C1 segment of cervical spinal cord (tissue), 14 donors: Measurements from ENCODE around the gene PGBD5.

ENCODE experiments used
- DNase-seq, 14 donors: peaks; one replicate each; lab custom pipeline; 2025; lab: John Stamatoyannopoulos, UW

PGBD5 gene

DNA sequence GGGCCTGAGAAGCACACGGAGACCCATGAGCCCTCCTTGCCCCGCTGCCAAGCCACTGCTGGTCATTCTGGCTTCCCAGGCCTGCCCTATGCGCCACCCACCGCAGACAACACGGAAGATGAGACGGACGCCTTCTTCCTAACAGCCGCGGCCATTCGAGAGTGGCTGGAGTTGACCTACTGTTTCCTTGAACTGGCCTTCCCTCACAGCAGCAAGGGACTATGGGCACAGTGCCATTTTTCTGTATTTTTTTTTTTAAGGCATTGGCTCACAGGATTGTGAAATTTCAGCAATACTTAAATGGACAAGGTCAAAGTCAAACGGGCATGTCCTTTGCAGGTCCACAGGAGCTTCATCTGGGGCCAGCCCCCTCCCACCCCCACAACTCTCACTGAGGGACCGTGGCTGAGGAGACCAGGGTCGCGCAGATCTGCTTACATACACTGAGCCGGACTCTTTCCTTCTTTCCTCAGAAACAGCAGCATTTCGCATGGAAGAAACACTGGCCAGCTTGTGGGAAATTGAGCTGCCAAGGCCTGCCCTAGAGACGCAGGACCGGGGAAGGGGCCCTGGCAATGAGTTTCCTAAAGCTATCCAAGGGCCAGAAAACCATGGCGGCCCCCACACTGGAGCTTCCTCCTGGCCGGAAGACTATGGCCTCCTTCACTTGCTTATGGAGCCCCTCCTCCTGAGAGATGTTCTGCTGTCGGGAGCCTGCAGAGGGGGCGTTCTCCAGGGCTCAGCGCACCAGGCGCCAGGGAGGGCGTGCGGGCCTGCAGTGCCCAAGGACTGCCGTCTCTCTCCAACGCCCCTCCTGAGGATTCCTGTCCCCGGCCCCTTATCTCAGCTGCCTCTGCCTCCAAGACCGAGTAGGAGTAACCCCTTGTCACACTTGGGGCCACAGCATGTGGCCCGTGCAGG lies 98.9 kb downstream of the PGBD5 start:
- DNase-seq, result no peak

GRCh38 chr1:230323686-230324085 lies 102.4 kb downstream of the PGBD5 start:
- no peak for DNase-seq

GRCh38 chr1:230322967-230323547 lies 103.1 kb downstream of the PGBD5 start:
- DNase-seq, result no peak

DNA sequence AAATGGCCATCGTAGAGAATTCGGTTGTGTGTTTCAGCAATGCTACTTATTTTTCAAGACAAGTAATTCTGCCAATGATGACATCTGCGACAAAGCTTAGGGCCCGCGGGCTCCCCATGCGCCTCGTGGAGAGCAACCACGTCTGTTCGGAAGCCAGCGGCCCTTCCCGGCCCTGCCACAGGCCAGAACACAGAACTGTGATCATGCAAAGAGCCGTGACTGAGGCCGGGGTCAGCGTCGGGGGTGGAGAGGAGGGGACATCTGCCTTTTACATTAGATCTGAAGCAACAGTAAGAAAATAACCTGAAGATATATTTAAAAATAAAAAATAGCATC lies 103.7 kb downstream of the PGBD5 start:
- no peak for DNase-seq

DNA sequence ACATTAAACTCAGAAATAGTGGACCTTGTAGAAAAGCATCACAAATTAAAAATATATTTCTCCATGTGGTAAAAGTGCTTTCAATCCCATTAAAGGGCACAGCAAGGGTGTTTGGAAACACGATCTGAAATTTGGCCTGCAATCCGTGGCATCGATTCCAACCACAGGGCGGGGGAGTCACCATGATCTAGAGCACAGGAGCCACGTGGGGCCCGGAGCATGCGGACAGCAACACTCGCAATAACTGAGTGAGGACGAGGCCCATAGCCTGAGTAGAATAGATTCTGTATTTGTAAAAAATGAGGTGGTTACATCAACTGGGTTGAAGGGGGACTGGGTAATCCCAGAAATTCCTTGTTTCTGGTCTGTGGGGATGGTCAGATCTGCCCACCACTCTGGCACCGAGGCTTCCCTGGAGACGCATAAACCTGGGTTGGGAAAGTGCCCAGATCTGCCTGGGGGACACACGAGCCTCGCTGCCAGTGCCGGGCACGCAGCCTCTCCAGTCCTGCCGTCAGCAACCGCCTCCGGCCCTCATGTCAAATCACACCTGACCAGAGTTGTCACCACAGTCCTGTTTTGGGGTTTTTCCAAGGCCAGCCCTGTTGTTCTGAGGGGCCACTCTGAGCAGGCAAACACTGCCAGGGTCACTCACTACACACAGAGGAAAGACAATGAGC lies 104.3 kb downstream of the PGBD5 start:
- peak in 1 of 14 donors; percentile 74 for DNase-seq

DNA sequence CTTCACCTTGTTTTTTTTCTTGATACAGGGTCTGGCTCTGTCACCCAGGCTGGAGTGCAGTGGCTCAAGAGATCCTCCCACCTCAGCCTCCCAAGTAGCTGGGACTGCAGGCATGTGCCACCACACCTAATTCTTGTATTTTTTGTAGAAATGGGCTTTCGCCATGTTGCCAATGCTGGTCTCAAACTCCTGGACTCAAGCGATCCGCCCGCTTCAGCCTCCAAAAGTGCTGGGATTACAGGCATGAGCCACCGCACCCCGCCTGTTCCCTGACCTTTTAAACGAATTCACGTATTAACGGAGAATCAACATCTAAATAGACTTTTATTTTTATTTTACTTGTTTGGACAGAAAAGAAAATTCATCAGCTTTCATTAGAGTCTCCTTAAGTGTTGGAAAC lies 104.8 kb downstream of the PGBD5 start:
- no peak for DNase-seq

DNA sequence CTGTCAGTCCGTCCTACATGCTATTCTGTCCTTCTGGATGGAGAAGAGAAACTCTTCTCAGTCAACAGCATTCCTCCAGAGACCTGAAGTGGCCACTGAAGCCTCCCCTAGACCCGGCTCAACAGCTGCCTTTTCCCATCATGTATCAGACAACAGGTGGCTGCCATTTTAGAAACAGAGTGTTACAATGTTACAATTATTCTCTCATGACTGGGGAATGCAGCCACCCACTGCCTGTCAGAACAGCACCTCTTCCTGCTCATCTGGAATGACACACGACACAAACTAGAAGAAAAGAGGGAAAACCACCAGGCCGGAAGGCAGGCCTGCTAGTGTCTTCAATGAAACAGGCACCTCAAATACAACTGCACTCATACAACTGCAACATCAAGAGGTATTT lies 105.3 kb downstream of the PGBD5 start:
- no peak for DNase-seq

DNA sequence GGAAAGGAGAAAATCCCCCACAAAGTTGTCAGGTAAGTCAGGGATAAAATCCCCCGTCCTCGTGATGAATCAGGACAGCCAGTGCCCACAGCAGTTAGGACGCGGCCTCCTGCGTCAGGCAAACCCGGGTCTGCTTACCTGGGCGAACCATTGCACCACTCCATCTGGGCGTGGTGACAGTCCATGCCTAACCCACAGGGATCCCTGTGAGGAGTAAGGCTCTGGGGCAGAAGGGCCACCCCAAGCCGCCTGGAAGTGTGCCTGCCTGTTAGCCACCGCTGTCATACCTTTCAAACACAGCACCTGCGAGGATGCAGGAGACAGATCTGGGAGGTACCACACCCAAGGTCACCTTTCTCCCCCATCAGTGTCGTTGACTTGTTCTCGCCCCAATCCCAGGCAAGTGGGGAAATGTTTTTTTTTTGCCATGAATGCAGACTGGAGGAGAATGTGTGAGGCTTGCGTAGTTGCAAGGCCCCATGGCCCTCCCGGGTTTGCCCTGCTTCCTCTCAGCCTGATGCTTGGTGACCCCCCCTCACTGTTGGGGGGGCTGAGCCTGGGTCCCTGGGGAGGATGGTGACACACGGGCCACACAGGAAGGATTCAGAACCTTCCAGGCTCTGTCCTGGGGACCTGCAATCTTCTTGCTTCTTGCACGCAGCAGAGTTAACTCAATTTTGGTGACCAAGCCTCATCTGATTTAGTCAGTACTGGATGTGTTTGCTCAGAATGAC lies 107.0 kb downstream of the PGBD5 start:
- no peak for DNase-seq

DNA sequence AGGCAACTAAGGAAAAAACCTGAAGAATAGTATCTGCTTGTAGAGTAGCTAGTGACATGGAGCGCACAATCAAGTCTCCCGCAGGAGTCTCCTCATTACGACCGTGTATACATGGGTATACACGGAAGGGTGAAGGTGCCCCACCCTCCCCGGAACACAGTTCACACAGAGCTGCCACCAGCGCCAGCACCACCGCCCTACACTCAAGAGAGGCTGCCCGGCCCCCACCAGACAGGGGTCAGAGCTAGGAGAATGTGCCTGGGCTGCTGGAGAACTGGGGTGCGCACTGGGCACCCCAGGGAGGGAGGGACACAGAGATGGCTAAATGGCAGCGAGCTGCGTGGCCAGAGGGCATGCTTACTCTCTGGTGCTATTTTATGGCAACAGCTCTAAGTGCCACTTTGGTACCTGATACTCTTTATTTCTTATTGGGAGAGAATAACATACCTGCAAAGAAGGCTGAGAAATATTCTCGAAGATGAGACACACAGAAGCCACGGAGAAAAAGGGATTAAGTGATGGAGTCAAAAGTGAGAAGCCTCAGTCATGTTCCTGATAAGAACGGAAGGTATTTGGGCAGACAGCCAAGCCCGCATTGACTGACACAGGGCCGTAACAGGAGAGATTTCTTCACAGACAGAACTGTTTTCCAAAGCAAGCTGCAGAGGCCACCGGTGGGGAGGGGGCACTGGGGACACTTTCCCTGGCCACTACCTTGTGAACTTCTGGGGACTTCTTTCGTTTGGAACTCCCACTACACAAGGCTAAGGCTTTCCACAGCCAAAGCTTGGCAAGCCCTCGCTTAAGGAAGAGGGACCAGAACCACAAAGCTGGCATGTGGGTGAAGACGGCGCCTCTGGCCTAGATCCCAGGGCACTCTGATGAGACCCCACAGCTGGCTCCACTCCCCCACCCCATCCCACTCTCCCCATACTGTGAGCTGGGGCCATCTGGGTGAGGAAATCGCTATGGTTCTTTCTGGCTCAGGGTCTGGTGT lies 108.0 kb downstream of the PGBD5 start:
- DNase-seq, result no peak

GRCh38 chr1:230316864-230317745 lies 109.0 kb downstream of the PGBD5 start:
- DNase-seq, result no peak

GRCh38 chr1:230315099-230315498 lies 111.0 kb downstream of the PGBD5 start:
- no peak for DNase-seq

GRCh38 chr1:230314142-230314470 lies 112.0 kb downstream of the PGBD5 start:
- DNase-seq, result no peak

- no peak for DNase-seq
These were observed 112.5 kb downstream of the PGBD5 start for GRCh38 chr1:230313453-230314141.

DNA sequence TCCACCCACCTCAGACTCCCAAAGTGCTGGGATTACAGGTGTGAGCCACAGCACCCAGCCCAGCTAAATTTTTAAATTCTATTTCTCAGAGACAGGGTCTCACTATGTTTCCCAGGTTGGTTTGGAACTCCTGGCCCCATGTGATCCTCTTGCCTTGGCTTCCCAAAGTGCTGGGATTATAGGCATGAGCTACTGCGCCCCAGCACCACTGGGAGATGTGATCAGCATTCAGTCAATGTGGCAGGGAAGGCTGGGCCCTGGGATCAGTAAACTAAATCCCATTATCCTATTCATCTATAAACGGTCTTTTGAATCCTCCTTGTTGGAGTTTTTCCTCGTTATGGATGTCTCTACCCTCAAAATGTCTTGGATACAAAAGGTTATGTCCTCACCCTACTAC lies 113.5 kb downstream of the PGBD5 start:
- DNase-seq, result no peak

- DNase-seq, result peak in 13 of 14 donors; percentile 10 to 75 (median 60)
These were observed 115.6 kb downstream of the PGBD5 start for GRCh38 chr1:230310381-230311163.

DNA sequence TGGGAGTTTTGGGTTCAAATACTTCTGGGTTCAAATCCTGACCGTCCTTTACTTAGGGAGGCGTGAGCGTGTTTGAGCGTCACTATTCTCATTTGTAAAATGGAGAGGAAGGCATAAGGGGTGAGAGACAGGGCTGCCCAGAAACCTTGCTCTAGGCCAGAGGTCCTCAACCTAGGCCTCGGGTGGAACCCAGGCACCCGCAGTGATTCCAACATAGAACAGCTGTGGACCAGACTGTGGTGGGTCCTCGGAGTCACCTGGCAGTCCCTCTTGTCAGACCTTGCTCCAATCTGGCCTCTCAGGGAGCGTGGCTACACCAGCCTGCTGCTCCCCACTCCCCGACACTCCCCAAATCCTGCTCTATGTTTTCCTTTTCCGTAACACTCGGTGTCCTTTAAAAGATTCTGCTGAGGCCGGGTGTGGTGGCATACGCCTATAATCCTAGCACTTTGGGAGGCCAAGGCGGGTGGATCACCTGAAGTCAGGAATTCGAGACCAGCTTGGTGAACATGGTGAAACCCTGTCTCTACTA lies 116.4 kb downstream of the PGBD5 start:
- no peak for DNase-seq

GRCh38 chr1:230308821-230309220 lies 117.3 kb downstream of the PGBD5 start:
- no peak for DNase-seq

DNA sequence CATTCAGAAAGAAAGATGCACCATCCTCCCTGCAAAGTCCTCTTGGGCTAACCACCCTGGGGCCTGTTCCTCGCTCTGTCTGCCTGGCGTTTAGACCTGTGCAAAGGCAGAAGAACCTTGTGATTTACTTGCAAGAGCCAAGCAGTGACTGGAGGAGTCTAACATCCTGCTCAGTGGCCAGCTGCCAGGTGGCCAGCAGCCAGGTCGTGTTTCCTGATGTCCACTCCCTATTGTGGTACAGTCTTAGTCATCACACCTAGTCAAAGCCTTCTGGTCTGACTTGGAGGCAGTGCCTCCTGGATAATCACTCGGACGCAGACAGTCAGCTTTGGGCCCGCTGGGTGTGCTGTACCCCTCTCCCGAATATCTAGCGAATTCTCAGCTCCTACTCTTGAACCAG lies 118.1 kb downstream of the PGBD5 start:
- peak in 3 of 14 donors; percentile 45 to 59 (median 46) for DNase-seq
